ENCODE measurements around the gene PSMD4.

Gene PSMD4

DNA sequence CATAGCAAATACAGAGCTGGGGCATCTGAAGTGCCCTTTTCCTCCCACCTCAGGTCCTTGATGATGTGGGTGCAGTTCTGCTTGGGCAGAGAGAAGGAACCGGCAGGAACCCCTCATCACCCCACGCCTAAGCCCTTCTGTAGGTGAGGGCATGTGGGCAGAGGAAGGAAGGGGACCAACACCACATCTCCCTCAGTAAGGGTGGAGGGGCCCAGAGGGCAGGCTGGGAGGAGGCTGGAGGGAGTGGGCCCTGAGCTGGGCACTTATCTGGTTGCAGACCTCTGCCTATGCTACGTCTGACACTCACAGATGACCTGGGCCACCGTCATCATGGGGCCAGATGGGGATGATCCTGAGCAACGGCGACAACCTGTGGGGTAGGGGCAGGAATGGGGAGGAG is 38.6 kb downstream of the PSMD4 start:
- Histone ChIP-seq H3K27me3 (ENCODE audit: control insufficient read depth in 5 of 5, insufficient read depth in 4 of 5, low read length in 5 of 5) (no peaks in the 10 kb centered on the region), H3K27ac (ENCODE audit: low read depth, low read length) (no peak overlapping the region), H3K36me3 (ENCODE audit: control insufficient read depth in 5 of 5, insufficient read depth in 5 of 5, low read length in 5 of 5) (peaks cover 10 to 97% (median 90%) of the 10 kb centered on the region in 5 donors), H3K9ac (ENCODE audit: low read length in 5 of 5) (no peak overlapping the region), H3K4me1 (ENCODE audit: control insufficient read depth in 5 of 5, insufficient read depth in 5 of 5, low read length in 5 of 5) (peaks cover 0 to 9% (median 0%) of the 10 kb centered on the region in 5 donors), H3K4me3 (ENCODE audit: low read depth in 1 of 5, low read length in 5 of 5) (no peak overlapping the region), H3K9me3 (ENCODE audit: control insufficient read depth in 5 of 5, low read length in 5 of 5) (no peaks in the 10 kb centered on the region)

DNA sequence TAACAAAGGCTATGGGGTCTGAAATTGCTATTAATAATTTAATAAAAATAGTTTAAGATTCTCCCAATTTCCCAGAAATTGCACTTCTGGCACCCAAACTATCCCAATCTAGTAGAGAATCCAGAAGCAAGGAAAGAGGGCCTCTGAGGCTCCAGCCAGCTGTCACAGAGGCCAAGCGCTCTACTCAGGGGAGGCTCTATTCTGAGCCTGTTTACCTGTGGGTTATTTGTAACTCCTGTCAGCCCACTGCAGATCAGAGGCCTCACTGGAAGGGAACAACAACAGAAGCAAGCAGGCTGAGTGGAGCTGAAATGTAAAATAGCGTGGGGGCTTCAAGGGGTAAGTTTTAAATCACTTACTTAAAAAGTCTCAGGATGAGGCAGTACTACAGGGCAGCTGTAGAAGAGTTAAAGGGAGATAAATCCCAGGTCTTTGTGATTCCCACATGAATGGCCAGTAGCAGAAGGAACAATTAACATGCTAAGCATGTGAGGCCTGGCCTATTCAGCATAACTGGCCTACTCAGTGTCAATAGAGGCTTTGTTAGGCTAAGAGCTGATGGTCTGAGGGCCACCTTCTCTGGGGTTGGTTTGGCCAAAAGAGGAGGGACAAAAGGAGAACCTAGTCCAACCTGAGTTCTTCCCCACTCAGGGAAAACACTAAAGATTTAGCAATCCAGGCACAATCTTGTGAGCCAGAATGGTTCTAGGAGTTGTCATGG is 40.4 kb downstream of the PSMD4 start:
- Histone ChIP-seq H3K36me3 (ENCODE audit: control insufficient read depth in 5 of 5, insufficient read depth in 5 of 5, low read length in 5 of 5) (peaks cover 22 to 96% (median 90%) of the 10 kb centered on the region in 5 donors), H3K9me3 (ENCODE audit: control insufficient read depth in 5 of 5, low read length in 5 of 5) (no peaks in the 10 kb centered on the region), H3K4me1 (ENCODE audit: control insufficient read depth in 5 of 5, insufficient read depth in 5 of 5, low read length in 5 of 5) (no peaks in the 10 kb centered on the region), H3K4me3 (ENCODE audit: low read depth in 1 of 5, low read length in 5 of 5) (no peak overlapping the region), H3K9ac (ENCODE audit: low read length in 5 of 5) (no peak overlapping the region), H3K27me3 (ENCODE audit: control insufficient read depth in 5 of 5, insufficient read depth in 4 of 5, low read length in 5 of 5) (no peaks in the 10 kb centered on the region), H3K27ac (ENCODE audit: low read depth, low read length) (no peak overlapping the region)

DNA sequence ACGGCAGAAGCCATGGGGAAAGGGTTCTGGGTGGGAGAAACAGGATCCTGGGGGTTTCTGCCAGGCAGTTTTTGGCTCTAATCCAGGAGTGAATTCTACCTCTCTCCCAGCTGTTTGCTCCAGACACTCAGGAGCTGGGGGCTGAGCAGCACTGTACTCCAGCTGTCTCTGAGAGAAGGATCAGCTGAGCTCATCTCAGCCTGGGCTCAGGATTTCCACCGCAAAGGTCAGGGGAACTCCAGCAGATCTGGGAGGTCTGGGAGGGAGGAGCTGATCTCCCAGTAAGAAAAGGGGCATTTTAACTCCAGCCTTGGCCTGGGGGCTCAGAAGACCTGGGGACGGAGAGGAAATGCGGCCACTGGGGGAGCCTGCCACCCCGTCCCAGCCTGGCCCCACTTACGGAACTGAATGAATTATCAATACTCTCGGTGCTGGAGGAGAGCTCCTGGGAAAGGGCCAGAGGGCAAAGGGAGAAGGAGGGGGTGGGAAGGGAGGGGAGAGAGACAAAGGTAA is 55.3 kb downstream of the PSMD4 start:
- H3K36me3 ChIP-seq (ENCODE audit: control insufficient read depth in 5 of 5, insufficient read depth in 5 of 5, low read length in 5 of 5): peaks cover 18 to 72% (median 63%) of the 10 kb centered on the region in 5 donors
- no peaks in the 10 kb centered on the region for H3K9me3 ChIP-seq (ENCODE audit: control insufficient read depth in 5 of 5, low read length in 5 of 5)
- H3K4me3 ChIP-seq (ENCODE audit: low read depth in 1 of 5, low read length in 5 of 5): peak overlapping the region in 1 of 5 donors; percentile 2
- peak overlapping the region; percentile 99 for H3K27ac ChIP-seq (ENCODE audit: low read depth, low read length)
- H3K4me1 ChIP-seq (ENCODE audit: control insufficient read depth in 5 of 5, insufficient read depth in 5 of 5, low read length in 5 of 5): peaks cover 26 to 64% (median 61%) of the 10 kb centered on the region in 5 donors
- no peaks in the 10 kb centered on the region for H3K27me3 ChIP-seq (ENCODE audit: control insufficient read depth in 5 of 5, insufficient read depth in 4 of 5, low read length in 5 of 5)
- peak overlapping the region; percentile 26 to 80 (median 59) for H3K9ac ChIP-seq (ENCODE audit: low read length in 5 of 5)

- H3K4me3 ChIP-seq (ENCODE audit: low read depth in 1 of 5, low read length in 5 of 5): peak overlapping the region in 1 of 5 donors; percentile 17
- H3K9ac ChIP-seq (ENCODE audit: low read length in 5 of 5): peak overlapping the region; percentile 39 to 80 (median 59)
- H3K4me1 ChIP-seq (ENCODE audit: control insufficient read depth in 5 of 5, insufficient read depth in 5 of 5, low read length in 5 of 5): peaks cover 30 to 71% (median 66%) of the 10 kb centered on the region in 5 donors
- no peaks in the 10 kb centered on the region for H3K9me3 ChIP-seq (ENCODE audit: control insufficient read depth in 5 of 5, low read length in 5 of 5)
- H3K27ac ChIP-seq (ENCODE audit: low read depth, low read length): peak overlapping the region; percentile 99
- peaks cover 9 to 70% (median 62%) of the 10 kb centered on the region in 5 donors for H3K36me3 ChIP-seq (ENCODE audit: control insufficient read depth in 5 of 5, insufficient read depth in 5 of 5, low read length in 5 of 5)
- H3K27me3 ChIP-seq (ENCODE audit: control insufficient read depth in 5 of 5, insufficient read depth in 4 of 5, low read length in 5 of 5): no peaks in the 10 kb centered on the region
Measured at GRCh38 chr1:151311011-151311410, 56.5 kb downstream of the PSMD4 start.

GRCh38 chr1:151311589-151312331 is 57.2 kb downstream of the PSMD4 start:
- peaks cover 30 to 72% (median 66%) of the 10 kb centered on the region in 5 donors for H3K4me1 ChIP-seq (ENCODE audit: control insufficient read depth in 5 of 5, insufficient read depth in 5 of 5, low read length in 5 of 5)

DNA sequence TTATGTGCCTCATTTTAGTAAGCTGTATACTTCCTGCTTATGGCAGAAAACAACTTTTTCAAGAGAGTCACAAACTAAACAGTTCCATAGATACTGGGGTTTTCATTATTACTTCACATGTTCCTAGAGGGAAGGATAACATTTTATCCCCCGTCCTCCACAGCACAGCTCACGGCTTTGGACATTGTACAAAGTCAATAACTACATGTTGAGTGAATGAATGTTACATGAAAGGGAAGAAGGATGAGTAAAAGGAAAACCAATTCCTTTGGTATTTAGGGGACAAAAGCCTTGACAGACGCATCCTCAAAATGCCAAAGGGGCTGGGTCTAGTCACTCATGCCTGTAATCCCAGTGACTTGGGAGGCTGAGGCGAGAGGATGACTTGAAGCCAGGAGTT is 57.9 kb downstream of the PSMD4 start:
- peak overlapping the region; percentile 99 for H3K27ac ChIP-seq (ENCODE audit: low read depth, low read length)
- peak overlapping the region; percentile 40 to 76 (median 63) for H3K9ac ChIP-seq (ENCODE audit: low read length in 5 of 5)
- peaks cover 4 to 65% (median 55%) of the 10 kb centered on the region in 5 donors for H3K36me3 ChIP-seq (ENCODE audit: control insufficient read depth in 5 of 5, insufficient read depth in 5 of 5, low read length in 5 of 5)
- H3K27me3 ChIP-seq (ENCODE audit: control insufficient read depth in 5 of 5, insufficient read depth in 4 of 5, low read length in 5 of 5): no peaks in the 10 kb centered on the region
- no peak overlapping the region for H3K4me3 ChIP-seq (ENCODE audit: low read depth in 1 of 5, low read length in 5 of 5)
- peaks cover 30 to 72% (median 66%) of the 10 kb centered on the region in 5 donors for H3K4me1 ChIP-seq (ENCODE audit: control insufficient read depth in 5 of 5, insufficient read depth in 5 of 5, low read length in 5 of 5)
- H3K9me3 ChIP-seq (ENCODE audit: control insufficient read depth in 5 of 5, low read length in 5 of 5): no peaks in the 10 kb centered on the region

More at GRCh38 chr1:151311589-151312331, 57.2 kb downstream of the PSMD4 start:
- H3K9me3 ChIP-seq (ENCODE audit: control insufficient read depth in 5 of 5, low read length in 5 of 5): no peaks in the 10 kb centered on the region
- peak overlapping the region; percentile 99 for H3K27ac ChIP-seq (ENCODE audit: low read depth, low read length)
- peaks cover 6 to 68% (median 59%) of the 10 kb centered on the region in 5 donors for H3K36me3 ChIP-seq (ENCODE audit: control insufficient read depth in 5 of 5, insufficient read depth in 5 of 5, low read length in 5 of 5)
- peak overlapping the region in 2 of 5 donors; percentile 17 to 26 for H3K4me3 ChIP-seq (ENCODE audit: low read depth in 1 of 5, low read length in 5 of 5)
- peak overlapping the region; percentile 40 to 80 (median 72) for H3K9ac ChIP-seq (ENCODE audit: low read length in 5 of 5)
- H3K27me3 ChIP-seq (ENCODE audit: control insufficient read depth in 5 of 5, insufficient read depth in 4 of 5, low read length in 5 of 5): no peaks in the 10 kb centered on the region

DNA sequence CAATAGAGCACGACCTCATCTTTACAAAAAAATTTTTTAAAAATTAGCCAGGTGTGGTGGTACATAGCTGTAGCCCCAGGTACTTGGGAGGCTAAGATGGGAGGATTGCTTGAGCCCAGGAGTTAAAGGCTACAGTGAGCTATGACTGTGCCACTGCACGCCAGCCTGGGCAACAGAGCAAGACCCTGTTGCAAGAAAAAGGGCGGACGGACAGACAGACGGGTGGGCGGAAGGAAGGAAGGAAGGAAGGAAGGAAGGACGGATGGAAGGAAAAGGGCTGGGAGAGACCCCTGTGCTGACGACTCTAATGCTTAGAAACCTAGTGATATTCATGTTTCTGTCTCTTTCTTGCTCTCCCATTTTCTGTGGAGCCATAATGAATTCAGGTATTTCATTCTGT is 58.3 kb downstream of the PSMD4 start:
- Histone ChIP-seq H3K4me1 (ENCODE audit: control insufficient read depth in 5 of 5, insufficient read depth in 5 of 5, low read length in 5 of 5) (peaks cover 30 to 72% (median 66%) of the 10 kb centered on the region in 5 donors), H3K9me3 (ENCODE audit: control insufficient read depth in 5 of 5, low read length in 5 of 5) (no peaks in the 10 kb centered on the region), H3K4me3 (ENCODE audit: low read depth in 1 of 5, low read length in 5 of 5) (no peak overlapping the region), H3K27me3 (ENCODE audit: control insufficient read depth in 5 of 5, insufficient read depth in 4 of 5, low read length in 5 of 5) (no peaks in the 10 kb centered on the region), H3K36me3 (ENCODE audit: control insufficient read depth in 5 of 5, insufficient read depth in 5 of 5, low read length in 5 of 5) (peaks cover 6 to 65% (median 55%) of the 10 kb centered on the region in 5 donors), H3K27ac (ENCODE audit: low read depth, low read length) (peak overlapping the region; percentile 99), H3K9ac (ENCODE audit: low read length in 5 of 5) (peak overlapping the region in 1 of 5 donors; percentile 76)

GRCh38 chr1:151313501-151313900 is 59.0 kb downstream of the PSMD4 start:
- Histone ChIP-seq H3K9ac (ENCODE audit: low read length in 5 of 5) (peak overlapping the region in 4 of 5 donors; percentile 6 to 72 (median 18)), H3K27ac (ENCODE audit: low read depth, low read length) (peak overlapping the region; percentile 99), H3K36me3 (ENCODE audit: control insufficient read depth in 5 of 5, insufficient read depth in 5 of 5, low read length in 5 of 5) (peaks cover 4 to 59% (median 48%) of the 10 kb centered on the region in 5 donors)

DNA sequence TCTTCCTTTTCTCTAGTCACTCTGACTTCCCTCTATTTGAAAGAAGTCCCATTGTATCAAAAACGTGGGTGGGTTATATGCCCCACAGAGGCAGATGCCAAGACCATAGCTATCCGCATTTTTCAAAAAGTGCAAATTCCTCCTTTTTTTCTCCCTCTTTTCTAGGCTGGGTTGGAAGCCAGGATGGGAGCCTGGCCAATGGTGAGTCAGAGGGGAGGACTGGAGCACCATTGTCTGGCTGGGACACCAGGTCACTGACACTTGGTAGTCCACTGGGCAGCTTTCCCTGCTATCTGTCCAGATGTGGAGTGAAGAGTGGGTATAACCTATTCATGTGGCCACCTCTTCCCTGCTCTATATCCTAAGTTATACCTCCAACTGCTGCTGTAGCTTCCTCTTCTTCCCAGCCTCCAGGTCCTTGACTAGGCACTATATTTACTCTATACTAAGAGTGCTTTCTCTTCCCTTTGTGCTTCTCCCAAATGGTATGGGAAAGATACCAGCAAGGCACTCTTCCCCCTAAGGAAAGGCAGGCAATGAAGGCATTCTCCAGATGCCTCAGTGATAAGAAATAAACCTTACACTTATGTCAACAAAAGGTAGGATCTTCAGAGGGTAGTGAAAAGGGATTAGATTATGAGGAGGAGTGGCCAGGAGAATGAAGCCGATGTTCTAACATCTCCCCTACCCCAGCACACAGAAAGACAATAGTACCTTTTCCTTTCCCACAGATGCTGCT is 59.8 kb downstream of the PSMD4 start:
- H3K9ac ChIP-seq (ENCODE audit: low read length in 5 of 5): peak overlapping the region in 4 of 5 donors; percentile 8 to 72 (median 41)
- peak overlapping the region; percentile 99 for H3K27ac ChIP-seq (ENCODE audit: low read depth, low read length)
- H3K27me3 ChIP-seq (ENCODE audit: control insufficient read depth in 5 of 5, insufficient read depth in 4 of 5, low read length in 5 of 5): no peaks in the 10 kb centered on the region
- peaks cover 30 to 65% (median 58%) of the 10 kb centered on the region in 5 donors for H3K4me1 ChIP-seq (ENCODE audit: control insufficient read depth in 5 of 5, insufficient read depth in 5 of 5, low read length in 5 of 5)
- no peaks in the 10 kb centered on the region for H3K9me3 ChIP-seq (ENCODE audit: control insufficient read depth in 5 of 5, low read length in 5 of 5)
- H3K4me3 ChIP-seq (ENCODE audit: low read depth in 1 of 5, low read length in 5 of 5): no peak overlapping the region
- H3K36me3 ChIP-seq (ENCODE audit: control insufficient read depth in 5 of 5, insufficient read depth in 5 of 5, low read length in 5 of 5): peaks cover 7 to 59% (median 50%) of the 10 kb centered on the region in 5 donors

More at GRCh38 chr1:151313501-151313900, 59.0 kb downstream of the PSMD4 start:
- H3K9me3 ChIP-seq (ENCODE audit: control insufficient read depth in 5 of 5, low read length in 5 of 5): no peaks in the 10 kb centered on the region
- H3K4me1 ChIP-seq (ENCODE audit: control insufficient read depth in 5 of 5, insufficient read depth in 5 of 5, low read length in 5 of 5): peaks cover 30 to 72% (median 66%) of the 10 kb centered on the region in 5 donors
- H3K27me3 ChIP-seq (ENCODE audit: control insufficient read depth in 5 of 5, insufficient read depth in 4 of 5, low read length in 5 of 5): no peaks in the 10 kb centered on the region
- H3K4me3 ChIP-seq (ENCODE audit: low read depth in 1 of 5, low read length in 5 of 5): peak overlapping the region in 1 of 5 donors; percentile 4

Data from subcutaneous abdominal adipose tissue (tissue), 5 donors.